NCI-H510A (cell line): ENCODE results near the gene MDM1.

Experiments used
- DNase-seq: peaks from one replicate; lab custom pipeline; 2025; lab: John Stamatoyannopoulos, UW

MDM1 gene

DNA sequence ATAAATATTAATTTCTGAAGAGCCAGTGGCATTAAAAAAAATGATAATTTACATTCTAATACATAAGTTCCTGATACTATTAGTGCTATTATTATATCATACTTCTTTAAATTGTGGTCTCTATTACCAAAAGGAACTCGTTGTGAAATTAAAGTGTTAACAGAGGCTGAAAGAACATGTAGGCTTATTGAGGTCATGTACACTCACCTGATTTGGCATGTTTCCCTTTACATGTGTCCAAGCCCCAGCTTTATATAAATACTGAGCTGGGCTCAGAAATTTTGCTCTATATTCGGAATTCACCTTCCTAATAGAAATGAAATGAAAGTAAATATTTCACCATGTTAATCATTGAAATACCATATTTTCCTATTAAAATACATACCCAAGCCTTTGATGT lies 11.0 kb downstream of the MDM1 start:
- DNase-seq: no peak

DNA sequence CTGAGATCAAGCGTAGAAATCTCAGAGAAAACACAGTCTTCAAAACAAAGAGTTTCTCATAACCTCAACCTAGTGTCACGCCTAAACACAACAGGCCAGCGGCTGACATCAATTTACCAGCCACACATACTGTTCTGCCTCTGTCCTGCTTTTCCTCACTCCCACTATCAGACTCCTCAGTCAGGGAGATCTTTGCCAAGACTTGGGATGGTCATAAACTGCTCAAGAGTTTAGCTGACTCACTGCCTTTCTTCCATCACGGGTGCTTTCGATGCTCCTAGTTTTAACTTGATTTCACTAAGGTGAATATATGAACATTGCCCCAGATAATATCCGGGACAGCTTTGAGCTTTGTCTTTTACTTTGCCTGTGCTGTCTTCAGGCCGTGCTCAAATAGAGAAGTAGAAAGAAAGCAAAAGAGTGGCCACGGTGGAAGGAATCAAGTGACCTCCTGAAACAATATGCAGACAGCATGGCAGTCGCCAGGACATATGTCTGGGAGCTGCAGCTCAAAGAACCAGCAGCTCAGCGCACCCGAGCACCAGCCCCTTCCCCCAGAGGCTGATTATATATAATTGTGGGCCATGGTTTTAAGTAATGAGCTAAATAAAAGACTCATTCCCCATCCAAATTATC lies 12.1 kb downstream of the MDM1 start:
- DNase-seq: no peak

DNA sequence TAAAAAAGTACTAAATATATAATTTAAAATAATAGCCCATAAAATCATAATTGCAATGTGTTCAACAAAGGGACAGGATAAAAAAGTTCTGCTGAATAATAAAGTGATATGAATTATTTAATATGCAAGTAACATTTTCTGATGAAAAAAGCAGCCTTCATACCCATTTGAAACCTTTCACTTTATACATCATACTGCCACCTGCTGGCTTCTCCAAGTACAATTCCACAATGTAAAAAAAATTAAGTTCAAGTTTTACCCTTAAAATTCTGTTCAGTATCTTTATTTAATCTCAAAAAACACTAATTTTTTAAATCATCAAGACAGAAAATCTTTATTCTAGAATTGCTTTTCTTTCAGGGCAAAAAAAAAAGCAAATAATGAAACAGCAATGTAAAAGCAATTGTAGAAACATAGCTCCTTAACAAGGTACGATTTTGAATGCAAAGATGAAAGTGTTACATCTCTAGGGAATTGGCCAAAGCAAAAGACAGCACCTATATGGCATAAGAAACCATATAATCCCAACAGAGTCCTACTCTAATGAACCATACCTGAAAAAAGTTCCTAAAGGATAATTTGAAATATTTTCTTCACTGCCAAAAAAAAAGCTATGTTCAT lies 15.0 kb downstream of the MDM1 start:
- no peak for DNase-seq

DNA sequence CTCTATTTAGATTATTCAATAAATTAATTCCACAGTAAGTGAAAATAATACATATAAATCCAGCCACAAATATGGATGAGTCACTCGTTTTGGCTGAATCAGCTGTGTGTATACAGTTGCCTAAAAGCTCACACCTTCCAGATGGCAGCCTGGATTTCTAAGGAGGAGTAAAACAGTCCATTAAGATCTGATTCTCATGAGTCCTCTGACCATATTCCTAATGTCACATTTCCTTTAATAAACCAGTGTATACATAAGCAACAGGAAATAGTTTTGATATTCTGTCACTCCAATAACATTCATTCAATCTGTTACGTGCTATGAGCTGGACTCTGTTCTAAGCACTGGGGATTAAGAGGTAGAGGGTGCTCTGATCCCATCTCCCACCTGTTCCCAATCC lies 21.8 kb downstream of the MDM1 start:
- DNase-seq: no peak

DNA sequence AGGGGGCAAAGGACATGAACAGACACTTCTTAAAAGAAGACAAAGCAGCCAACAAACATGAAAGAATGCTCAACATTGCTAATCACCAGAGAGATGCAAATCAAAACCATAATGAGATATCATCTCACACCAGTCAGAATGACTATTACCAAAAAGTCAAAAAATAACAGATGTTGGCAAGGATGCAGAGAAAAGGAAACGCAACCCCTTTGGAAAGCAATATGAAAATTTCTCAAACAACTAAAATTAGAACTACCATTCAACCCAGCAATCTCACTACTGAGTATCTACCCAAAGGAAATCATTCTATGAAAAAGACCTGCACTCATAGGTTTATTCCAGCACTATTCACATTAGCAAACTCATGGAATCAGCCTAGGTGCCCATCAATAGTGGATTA lies 25.6 kb downstream of the MDM1 start:
- DNase-seq: no peak

DNA sequence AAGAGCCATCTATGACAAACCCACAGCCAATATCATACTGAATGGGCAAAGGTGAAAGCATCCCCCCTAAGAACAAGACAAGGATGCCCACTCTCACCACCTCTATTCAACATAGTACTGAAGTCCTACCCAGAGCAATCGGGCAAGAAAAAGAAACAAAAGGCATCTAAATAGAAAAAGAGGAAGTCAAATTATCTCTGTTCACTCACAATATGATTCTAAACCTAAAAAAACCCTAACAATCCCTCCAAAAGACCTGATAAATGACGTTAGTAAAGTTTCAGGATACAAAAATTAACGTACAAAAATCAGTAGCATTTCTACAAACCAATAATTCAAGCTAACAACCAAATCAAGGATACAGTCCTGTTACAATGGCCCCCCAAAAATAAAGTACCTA lies 26.9 kb downstream of the MDM1 start:
- no peak for DNase-seq

DNA sequence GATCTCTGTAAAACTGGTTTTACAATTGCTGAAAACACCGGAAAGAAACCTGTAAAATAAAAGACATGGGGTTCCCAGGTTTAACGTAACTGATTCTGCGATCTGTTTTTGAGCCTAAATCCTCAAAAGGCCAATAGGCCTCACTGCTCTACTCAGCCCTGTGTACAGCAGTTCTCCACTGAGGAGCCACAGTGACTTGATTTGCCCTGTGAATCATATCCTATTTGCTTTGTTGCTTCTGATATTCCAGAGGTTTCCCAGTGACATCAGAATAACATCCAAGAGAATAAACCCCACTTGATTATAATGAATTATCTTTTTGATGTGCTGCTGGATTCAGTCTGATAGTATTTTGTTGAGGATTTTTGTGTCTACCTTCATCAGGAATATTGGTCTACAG lies 27.5 kb downstream of the MDM1 start:
- DNase-seq: no peak

DNA sequence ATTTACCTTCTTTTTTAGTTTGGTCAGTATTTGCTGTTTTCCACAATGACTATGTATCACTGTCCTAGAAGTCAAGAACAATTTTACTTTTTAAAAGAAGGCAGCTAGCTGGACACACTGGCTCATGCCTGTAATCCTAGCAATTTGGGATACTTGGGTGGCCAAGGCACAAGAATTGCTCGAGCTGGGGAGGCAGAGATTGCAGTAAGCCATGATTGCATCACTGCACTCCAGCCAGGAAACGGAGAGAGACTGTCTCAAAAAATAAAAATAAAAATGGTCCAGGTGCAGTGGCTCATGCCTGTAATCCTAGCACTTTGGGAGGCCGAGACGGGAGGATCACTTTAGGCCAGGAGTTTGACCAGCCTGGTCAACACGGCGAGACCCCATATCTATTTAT lies 28.3 kb downstream of the MDM1 start:
- DNase-seq: no peak

DNA sequence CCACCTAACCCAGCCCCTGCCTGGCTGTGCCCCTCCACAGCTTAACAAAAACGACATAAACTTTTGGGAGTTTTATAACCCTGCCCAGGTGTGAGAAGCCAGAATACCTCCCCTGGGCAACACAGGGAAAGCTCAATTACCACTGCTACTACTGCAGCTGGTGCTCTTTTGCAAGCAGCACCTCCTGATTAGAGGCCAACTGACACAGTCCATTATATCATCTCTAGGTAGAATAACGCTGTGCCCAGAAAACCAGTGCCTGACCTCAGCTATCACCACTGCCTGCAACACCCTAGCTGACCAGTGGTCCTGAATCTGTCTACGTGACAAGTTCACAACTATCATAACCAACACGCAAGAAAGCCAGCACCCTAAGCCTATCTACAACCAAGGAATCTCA lies 34.2 kb downstream of the MDM1 start:
- no peak for DNase-seq

DNA sequence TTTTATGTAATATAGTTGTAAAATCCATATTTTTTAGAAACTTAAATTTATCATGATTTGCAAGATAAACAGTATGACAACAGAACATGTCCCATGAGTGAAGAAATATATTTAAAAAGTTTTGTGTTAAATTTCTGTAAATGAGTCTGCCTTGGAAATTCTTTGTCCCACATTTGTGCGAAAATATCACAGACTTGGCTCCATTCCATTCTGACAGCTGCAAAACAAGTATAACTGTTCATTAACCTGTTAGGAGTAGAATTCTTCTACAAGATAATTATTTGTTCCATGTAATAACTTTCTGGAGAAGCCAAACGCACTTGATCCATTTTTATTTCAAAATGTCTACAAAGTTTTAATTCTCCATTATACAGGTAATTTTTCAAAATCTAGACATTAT lies 37.9 kb downstream of the MDM1 start:
- no peak for DNase-seq

DNA sequence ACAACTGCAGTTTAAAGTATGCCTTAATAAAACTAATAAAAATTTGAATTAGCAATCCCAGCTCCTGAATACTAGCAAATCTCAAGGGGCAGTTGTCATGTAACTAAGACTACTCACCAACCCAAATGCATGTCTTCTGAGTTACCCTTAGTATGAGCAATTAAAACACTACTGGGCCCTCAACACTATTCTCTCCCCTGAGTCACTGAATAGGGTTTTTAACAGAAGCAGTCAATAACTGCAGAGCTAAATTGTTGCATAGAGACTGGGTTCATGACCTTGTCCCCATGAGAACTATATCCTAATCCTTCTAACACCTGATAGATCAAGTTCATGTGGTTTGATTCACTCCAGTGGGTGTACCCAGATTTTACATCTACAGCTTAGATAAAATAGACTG lies 38.8 kb downstream of the MDM1 start:
- DNase-seq: no peak

DNA sequence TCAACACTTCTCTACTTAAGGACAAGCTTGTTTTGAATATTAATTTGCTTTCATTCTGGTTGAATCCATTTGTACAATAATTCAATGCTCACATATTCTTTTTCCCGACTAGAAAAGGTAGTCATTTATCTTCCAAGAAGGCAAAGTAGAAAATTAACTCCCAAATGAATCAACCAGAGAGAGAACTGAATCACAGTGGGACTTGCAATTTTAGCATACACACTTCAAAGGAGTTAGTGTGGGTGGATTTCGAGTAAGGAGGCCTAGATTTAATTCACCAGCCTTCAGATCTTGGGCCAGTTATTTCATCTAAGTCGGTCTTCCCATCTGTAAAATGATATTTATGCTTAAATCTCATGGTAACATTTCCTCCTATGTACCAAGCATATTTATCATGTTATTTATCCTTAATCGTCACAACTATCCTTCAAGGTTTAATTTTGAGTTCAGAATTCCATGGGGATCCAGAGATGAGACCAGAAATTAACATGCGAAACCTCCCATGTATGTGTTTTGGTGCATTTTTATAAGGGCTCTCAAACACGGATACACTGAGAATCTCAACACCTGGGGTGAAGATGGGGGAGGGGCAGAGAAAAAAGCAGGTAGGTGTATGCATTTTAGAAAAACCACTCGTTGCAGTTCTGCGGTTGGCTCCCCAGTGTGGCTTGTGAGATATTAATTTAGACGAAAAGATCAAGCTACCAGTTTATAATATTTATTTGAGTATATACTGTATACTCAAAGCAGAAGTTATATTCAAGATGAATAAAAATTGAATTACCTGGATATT lies 39.8 kb downstream of the MDM1 start:
- DNase-seq: no peak

DNA sequence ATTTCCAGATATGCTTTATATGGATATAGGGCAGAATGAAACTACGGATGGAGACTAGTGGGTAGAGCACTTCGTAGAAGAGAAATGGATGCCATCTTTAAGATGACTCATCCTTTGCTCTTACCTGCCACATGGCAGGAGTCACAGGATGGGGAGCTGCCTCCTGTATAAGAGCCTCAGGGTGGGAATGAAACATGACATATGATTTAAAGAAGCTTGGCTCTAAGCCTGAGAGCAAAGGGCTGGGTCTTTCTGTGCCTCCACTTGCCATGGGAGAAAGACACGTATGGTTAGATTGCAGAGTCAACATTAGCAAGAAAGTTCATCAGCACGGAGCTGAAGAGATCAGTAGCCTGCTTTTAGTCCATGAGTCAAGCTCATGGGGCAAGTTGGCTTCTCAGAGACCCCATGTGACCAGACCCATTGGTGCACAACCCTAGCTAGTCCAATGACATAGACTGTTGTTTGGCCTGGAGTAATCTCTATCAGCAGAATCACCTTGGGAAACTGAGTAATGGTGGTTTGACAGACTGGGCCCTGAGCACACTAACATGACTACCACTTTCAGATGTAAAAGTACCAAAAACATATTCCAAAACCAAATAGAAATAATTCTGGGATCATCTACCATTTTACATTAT lies 40.6 kb downstream of the MDM1 start:
- DNase-seq: no peak

DNA sequence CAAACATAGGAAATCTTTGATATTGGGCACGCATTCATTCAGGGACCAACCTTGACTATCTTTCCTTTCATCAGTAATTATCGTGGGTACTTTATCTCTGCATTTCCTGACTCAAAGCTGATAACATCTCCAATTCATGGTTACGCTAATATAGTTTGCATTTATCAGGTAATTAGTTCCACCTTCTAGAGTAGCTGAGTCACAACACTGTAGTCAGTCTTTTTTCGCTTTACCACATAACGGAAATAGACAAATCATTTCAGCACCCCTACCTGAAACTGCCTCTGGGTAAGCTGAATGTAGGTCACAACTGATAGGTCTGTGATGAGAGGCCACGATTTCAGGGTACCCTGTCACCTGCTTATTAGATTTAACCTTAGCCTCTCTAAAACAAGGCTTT lies 42.0 kb downstream of the MDM1 start:
- DNase-seq: no peak

DNA sequence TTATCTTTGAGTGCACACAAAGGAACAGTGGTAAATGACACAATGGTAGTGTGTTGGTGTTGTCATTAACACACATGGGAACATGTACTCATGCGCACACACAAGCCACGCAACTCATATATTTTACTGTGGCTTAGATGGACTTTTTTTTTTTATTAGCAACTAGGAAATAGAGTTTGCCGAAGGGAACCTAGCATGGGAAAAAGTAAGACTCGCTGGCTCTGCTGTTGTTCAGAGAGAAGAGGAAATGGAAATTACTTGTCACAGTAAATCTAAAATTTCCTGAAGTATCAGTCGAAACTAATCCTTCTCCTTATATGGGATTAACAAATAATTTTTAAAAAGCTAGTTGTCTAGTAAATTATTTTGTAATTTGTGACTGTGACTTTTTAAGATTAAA lies 45.1 kb downstream of the MDM1 start:
- DNase-seq: no peak

DNA sequence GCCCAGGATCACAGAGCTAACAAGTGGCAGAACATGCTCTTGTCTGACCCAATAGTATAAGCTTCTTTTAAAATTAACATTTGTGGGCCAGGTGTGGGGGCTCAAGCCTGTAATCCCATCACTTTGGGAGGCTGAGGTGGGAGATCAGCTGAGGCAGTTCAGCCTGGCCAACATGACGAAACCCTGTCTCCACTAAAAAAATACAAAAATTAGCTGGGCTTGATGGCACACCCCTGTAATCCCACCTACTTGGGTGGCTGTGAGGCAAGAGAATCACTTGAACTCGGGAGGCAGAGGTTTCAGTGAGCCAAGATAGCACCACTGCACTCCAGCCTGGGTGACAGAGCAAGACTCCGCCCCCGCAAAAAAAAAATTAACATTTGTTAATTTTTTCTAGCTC lies 45.8 kb downstream of the MDM1 start:
- no peak for DNase-seq

DNA sequence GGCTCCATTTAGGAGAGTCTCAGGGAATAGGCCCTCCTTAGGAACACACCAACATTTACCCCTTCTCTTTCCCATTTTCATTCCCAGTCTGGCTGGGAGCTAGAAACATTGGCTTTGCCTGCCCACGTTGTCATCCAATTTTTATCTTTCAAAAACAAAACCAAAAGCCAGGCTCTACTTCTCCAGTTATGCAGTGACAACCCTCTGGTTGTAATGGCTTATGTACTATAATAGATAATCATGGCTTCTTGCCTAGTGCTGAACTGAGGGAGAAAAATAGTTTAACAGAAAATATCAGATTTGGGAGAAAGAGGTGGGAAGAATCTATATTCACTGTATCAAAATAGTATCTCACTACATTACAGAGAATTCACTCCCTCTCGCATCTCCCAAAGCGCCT lies 46.6 kb downstream of the MDM1 start:
- no peak for DNase-seq

DNA sequence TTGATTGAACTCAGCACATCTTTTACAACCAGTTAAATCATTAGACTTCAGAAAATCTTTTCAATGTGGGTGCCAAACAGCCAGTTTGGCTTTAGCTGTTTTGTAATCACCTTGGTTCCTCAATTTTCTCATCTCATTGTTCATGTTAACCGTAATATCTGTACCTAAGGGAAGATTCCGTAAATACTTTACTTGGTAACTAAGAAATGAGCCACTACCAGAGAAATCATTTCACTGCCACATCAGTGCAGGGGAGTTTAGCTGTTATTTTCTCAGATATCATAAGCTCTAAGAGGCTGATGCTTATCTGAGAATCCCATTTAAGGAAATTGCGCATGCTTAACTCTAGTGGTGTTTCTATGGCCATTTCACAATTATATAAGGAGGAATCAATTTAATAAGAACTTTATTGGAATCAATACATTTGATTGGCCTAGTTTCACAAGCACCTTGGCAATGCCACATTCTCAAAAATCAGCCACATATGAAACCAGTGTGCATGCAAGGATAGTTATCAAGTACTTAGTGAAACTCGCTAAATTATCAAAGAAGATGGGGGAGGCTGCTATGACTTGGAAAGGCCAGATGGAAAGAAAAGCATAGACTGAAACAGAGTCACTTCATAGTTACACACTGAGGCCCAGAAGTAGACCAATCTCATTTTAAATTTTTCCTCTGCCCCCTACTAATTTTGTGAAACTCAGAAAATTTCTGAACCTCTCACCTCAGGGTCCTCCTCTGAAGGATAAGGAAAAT lies 50.7 kb downstream of the MDM1 start:
- no peak for DNase-seq

DNA sequence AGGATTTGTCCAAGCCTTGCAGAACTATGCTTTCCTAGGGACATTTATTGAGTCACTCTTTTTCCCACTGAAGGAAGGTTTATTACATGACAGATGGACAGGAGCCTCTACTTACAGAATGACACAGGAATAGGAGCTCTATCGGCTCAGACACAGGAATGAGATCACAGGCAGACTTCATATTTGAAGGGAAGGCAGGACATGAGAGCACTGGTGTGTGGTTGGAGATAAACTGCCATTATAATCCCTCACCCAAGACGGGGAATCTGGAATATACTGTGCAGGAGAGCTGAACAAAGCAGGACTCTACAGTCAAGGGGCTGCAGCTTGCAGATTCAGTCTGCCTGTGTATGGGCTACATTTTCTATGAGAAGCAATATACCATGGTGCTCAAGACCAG lies 51.9 kb downstream of the MDM1 start:
- no peak for DNase-seq

DNA sequence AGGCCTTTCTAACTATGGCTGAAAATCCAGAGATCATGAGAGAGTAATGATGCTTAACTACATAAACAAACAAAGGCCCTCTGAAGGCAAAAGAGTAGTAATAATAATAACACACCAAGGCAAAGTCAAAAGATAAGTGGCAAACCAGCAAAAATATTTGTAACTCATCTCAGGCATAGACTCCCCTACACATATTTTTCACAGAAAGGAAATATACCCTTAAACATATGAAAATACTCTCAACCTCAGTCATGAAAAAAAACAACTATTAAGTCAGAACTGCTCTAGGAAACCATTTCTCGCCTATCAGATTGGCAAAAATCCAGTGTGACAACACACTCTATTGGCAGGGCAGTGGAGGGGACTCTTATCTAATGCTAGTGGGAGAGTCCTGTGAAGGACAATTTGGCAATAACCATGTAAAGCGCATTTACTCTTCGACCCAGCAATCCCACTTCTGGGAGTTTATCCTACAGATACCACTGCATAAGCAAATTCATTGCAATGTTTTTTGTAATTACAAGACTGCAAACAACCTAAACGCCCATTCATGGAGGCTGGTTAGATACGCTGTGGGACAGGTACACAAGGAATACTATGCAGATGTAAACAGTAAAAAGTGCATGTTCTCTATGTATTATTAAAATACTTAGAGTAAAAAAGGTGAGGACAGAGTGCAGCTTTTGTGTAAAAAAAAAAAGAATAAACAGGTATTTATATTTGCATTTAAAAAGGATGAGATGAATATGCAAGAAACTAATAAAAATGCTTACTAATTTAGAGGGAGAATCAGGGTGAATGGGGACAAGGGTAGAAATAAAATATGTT lies 52.7 kb downstream of the MDM1 start:
- DNase-seq: no peak

DNA sequence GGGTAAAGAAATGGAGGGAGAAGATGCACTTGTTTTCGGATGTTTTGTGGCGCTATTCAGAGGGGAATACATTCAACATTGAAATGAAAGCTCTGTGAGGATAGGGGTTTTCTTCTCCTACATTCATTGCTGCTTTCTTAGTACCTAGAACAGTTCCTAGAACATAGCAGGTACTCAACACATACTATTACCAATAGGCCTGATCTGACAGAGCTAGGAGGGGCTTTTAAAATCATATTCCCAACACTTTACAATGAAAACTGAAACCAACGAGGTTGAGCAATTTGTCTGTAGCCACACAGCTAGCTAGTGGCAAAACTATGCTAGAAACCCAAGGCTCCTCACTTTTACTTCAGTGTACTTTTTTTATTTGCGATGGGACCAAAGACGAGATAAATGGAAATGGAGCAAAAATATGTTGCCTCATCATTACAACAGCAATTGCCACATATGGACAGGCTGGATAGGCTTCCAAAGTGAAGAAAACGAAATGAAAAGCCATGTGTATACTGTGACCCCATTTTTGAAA lies 55.7 kb downstream of the MDM1 start:
- DNase-seq: no peak
